ENCODE results near the gene KMT2C.
"Not testable (repeated sequence)": the region's sequence is repeated elsewhere in the genome, so short reads cannot be mapped to it uniquely, and the experiment has no call there.

DNA sequence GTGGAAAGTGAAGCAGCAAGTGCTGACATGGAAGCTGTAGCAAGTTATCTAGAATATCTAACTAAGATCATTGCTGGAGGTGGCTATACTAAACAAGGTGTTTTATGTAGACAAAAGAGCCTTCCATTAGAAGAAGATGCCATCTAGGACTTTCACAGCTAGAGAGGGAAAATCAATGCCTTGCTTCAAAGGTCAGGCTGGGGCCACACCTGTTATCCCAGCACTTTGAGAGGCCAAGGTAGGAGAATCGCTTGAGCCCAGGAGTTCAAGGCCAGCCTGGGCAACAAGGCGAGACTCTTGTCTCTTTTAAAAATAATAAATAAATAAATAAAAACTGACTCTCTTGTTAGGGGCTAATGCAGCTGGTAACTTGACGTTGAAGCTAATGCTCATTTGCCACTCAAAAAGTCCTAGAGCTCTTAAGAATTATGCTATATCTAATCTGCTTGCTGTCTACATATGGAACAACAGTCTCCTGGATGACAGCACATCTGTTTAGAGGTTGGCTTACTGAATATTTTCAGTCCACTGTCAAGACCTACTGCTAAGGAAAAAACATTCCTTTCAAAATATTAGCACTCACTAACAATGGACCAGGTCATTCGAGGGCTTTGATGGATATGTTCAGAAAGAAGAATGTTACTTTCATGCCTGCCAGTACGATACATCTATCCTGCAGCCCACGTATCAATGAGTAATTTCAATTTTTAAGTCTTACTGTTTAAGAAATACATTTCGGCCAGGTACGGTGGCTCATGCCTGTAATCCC, 58.9 kb downstream of the KMT2C start:
- TF ChIP-seq, protein P1, sequence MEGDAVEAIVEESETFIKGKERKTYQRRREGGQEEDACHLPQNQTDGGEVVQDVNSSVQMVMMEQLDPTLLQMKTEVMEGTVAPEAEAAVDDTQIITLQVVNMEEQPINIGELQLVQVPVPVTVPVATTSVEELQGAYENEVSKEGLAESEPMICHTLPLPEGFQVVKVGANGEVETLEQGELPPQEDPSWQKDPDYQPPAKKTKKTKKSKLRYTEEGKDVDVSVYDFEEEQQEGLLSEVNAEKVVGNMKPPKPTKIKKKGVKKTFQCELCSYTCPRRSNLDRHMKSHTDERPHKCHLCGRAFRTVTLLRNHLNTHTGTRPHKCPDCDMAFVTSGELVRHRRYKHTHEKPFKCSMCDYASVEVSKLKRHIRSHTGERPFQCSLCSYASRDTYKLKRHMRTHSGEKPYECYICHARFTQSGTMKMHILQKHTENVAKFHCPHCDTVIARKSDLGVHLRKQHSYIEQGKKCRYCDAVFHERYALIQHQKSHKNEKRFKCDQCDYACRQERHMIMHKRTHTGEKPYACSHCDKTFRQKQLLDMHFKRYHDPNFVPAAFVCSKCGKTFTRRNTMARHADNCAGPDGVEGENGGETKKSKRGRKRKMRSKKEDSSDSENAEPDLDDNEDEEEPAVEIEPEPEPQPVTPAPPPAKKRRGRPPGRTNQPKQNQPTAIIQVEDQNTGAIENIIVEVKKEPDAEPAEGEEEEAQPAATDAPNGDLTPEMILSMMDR (IDR thresholded peaks at IDR 0.05) = not testable (repeated sequence)
- TF ChIP-seq POLR2A (IDR thresholded peaks at IDR 0.05) = not testable (repeated sequence)

Data from thyroid gland (tissue), 4 donors.